K562 (cell line): ENCODE results near the gene PPWD1. TPM values are rescaled to one million over a fixed set of nuclear protein-coding genes. Genes with fewer than 3 reads are reported as not detected.
A peak's percentile ranks its signal among the peaks of the same experiment; 100 is the strongest.

ENCODE experiments used
- BRD9 ChIP-seq: fragments of 450-650 bp; IDR thresholded peaks from 2 replicates; pipeline ENCODE4 v1.6.1; 2018; ENCODE audit warnings: low read depth; ENCODE audit not compliant: partially characterized antibody
- CHD4 ChIP-seq: fragments of 200-600 bp; sonication (generic); IDR thresholded peaks from 3 replicates; pipeline ENCODE4 v1.6.1; 2012; ENCODE audit warnings: low read depth, mild to moderate bottlenecking, mixed read lengths, low read length, inconsistent platforms; ENCODE audit not compliant: insufficient read depth, insufficient replicate concordance, poor library complexity, severe bottlenecking
- JUNB ChIP-seq: fragments of 450-650 bp; formaldehyde crosslinking; conservative IDR thresholded peaks from 2 replicates; pipeline ENCODE4 v1.4.0; 2020; ENCODE audit warnings: mild to moderate bottlenecking
- KAT8 ChIP-seq: fragments of 450-650 bp; IDR thresholded peaks from 2 replicates; pipeline ENCODE4 v1.6.1; 2016; ENCODE audit warnings: low read depth, mild to moderate bottlenecking
- KLF6 ChIP-seq: fragments of 250-450 bp; sonication (Bioruptor Pico); IDR thresholded peaks from 2 replicates; pipeline ENCODE4 v1.4.0; 2020; ENCODE audit warnings: mild to moderate bottlenecking, moderate library complexity, borderline replicate concordance
- MAZ ChIP-seq, 2 experiments: fragments of 450-650 bp in 1 of 2; sonication (generic) in 1 of 2; formaldehyde crosslinking; IDR thresholded peaks in 1 of 2; conservative IDR thresholded peaks in 1 of 2; 2 replicates each; pipeline versions ENCODE4 v1.4.0 to v1.5.0; 2020; ENCODE audit warnings: mild to moderate bottlenecking in 1 of 2, missing genetic modification reagents in 1 of 2
- PCBP1 ChIP-seq: fragments of 200-400 bp; formaldehyde crosslinking; IDR thresholded peaks from 2 replicates; pipeline ENCODE4 v1.6.1; 2018; ENCODE audit warnings: mild to moderate bottlenecking, low read depth, low read length; ENCODE audit not compliant: poor library complexity, severe bottlenecking
- PRMT5 ChIP-seq: sonication (generic); formaldehyde crosslinking; IDR thresholded peaks from 2 replicates; pipeline ENCODE4 v1.5.0; 2020; ENCODE audit warnings: missing genetic modification reagents
- RHOXF2B ChIP-seq: fragments of 250-450 bp; sonication (Bioruptor Pico); conservative IDR thresholded peaks from 2 replicates; pipeline ENCODE4 v1.5.1; 2021
- SMAD2 ChIP-seq: fragments of 150-350 bp; IDR thresholded peaks from 2 replicates; pipeline ENCODE4 v1.6.1; 2014; ENCODE audit warnings: low read depth, mild to moderate bottlenecking, low read length
- SRSF7 ChIP-seq: fragments of 200-400 bp; formaldehyde crosslinking; optimal IDR thresholded peaks from 2 replicates; pipeline ENCODE3; 2017; ENCODE audit warnings: mild to moderate bottlenecking, low read depth, low read length
- ZBTB5 ChIP-seq: fragments of 450-650 bp; IDR thresholded peaks from 2 replicates; pipeline ENCODE4 v1.6.1; 2017; ENCODE audit warnings: antibody characterized with exemption
- ZNF507 ChIP-seq: conservative IDR thresholded peaks from 2 replicates; pipeline ENCODE4 v1.6.1; 2017; ENCODE audit warnings: missing genetic modification characterization, missing compliant biosample characterization
- ZNF512 ChIP-seq: IDR thresholded peaks from 2 replicates; pipeline ENCODE4 v1.6.1; 2016; ENCODE audit warnings: missing genetic modification characterization, missing compliant biosample characterization
- ZNF696 ChIP-seq: fragments of 250-450 bp; sonication (Bioruptor Pico); conservative IDR thresholded peaks from 2 replicates; pipeline ENCODE4 v1.4.0; 2020; ENCODE audit warnings: mild to moderate bottlenecking, moderate library complexity
- ZNF75A ChIP-seq: fragments of 450-650 bp; formaldehyde crosslinking; IDR thresholded peaks from 2 replicates; pipeline ENCODE4 v1.4.0; 2020; ENCODE audit warnings: mild to moderate bottlenecking
- polyA plus RNA-seq, 8 experiments: library from polyadenylated mRNA; depleted of rRNA in 4 of 8; stranded (reverse) in 5 of 8; unstranded in 3 of 8; fragments of >200 nt; fragmentation: Nextera tagmentation in 2 of 8; fragmentation: Illumina TruSeq in 1 of 8; extraction: Ambion mirVana in 2 of 8; extraction: Trizol in 1 of 8; gene quantifications; 2 replicates each; pipeline versions ENCODE4 v1.2.1 to v1.2.3, GENCODE V29; 2011 to 2014; ENCODE audit warnings: inconsistent platforms in 1 of 8, missing spikeins in 1 of 8
- total RNA-seq, 7 experiments: library from RNA; depleted of rRNA in 6 of 7; stranded (reverse); fragments of >200 nt in 6 of 7; fragmentation: Illumina TruSeq in 2 of 7; extraction: Trizol in 2 of 7; gene quantifications; 2 replicates each; pipeline versions ENCODE4 v1.2.1 to v1.2.3, GENCODE V29; 2011 to 2021; ENCODE audit warnings: low replicate concordance in 1 of 7
- TF ChIP-seq, protein P1 (sequence below): fragments of 450-650 bp; IDR thresholded peaks from 2 replicates; pipeline ENCODE4 v1.6.1; 2016
- TF ChIP-seq, protein P2 (sequence below): fragments of 250-450 bp; sonication (Bioruptor Pico); IDR thresholded peaks from 2 replicates; pipeline ENCODE4 v1.8.0; 2021; ENCODE audit warnings: borderline replicate concordance, mild to moderate bottlenecking, moderate library complexity; ENCODE audit not compliant: poor library complexity, severe bottlenecking
- TF ChIP-seq, protein P3 (sequence below): IDR thresholded peaks from 2 replicates; pipeline ENCODE4 v1.6.1; 2011; ENCODE audit warnings: borderline replicate concordance, low read depth, mild to moderate bottlenecking, moderate library complexity, low read length; ENCODE audit not compliant: insufficient read depth, poor library complexity, severe bottlenecking

The PPWD1 gene
- total and polyA plus RNA-seq, 9 of the 15 experiments (the other 6 are each of a cell fraction or from before 2014, with no cell fraction given) = 24.1 to 89.2 (median 51.4) TPM

DNA sequence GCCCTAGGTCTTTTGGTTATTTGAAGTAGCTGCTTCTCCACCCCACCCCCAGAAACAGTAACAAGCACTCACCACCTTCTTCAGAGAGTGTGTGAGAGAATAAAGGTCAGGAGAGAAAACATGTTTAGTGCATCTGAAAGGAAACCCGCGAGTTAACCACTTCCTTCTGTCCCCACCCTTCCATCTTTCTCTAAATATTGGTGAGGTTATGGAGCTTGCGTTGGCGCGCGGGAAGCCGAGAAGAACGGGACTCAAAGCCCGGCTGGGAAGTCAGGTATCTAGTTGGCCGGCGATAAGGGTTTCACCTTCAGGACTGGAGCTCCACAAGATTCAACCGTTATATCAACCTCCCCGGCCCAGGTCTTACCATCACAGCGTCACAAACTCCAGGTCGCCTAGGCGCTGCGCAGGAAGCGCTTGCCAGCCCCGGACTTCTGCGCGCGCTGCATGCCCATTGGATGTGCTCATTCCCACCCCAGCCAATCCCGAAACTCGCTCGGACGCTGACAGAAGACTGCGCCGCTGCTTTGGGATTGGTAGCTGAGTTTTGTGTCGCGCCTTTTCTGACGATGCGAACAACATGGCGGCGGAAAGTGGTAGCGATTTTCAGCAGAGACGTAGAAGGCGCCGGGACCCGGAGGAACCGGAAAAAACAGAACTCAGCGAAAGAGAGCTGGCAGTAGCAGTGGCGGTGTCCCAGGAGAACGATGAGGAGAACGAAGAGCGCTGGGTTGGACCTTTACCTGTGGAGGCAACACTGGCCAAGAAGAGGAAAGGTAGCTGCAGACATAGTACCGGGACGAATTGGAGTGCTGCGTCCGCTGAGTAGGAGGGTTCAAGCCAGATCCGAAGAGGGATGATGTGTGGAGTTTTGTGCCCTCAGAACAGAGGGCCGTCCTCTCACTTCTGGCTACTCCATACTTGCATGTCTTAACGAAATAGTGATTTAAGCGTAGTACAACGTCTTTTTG lies at the start of gene PPWD1, which contains the start of gene CENPK (continued):
- TF ChIP-seq, protein P1, sequence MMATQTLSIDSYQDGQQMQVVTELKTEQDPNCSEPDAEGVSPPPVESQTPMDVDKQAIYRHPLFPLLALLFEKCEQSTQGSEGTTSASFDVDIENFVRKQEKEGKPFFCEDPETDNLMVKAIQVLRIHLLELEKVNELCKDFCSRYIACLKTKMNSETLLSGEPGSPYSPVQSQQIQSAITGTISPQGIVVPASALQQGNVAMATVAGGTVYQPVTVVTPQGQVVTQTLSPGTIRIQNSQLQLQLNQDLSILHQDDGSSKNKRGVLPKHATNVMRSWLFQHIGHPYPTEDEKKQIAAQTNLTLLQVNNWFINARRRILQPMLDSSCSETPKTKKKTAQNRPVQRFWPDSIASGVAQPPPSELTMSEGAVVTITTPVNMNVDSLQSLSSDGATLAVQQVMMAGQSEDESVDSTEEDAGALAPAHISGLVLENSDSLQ = peak; percentile 53
- no peak for TF ChIP-seq ZNF696 (CRISPR knock-in tag)
- no peak for TF ChIP-seq ZNF512 (tag)
- TF ChIP-seq PCBP1 = no peak
- TF ChIP-seq KAT8 = no peak
- no peak for TF ChIP-seq KLF6 (CRISPR knock-in tag)
- TF ChIP-seq ZNF75A (CRISPR knock-in tag) = no peak
- TF ChIP-seq ZBTB5 = no peak
- no peak for TF ChIP-seq RHOXF2B (CRISPR knock-in tag)
- no peak for TF ChIP-seq JUNB (CRISPR knock-in tag)
- TF ChIP-seq CHD4 = no peak
- TF ChIP-seq ZNF507 (tag) = no peak
- TF ChIP-seq, protein P2, sequence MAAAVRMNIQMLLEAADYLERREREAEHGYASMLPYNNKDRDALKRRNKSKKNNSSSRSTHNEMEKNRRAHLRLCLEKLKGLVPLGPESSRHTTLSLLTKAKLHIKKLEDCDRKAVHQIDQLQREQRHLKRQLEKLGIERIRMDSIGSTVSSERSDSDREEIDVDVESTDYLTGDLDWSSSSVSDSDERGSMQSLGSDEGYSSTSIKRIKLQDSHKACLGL (CRISPR knock-in tag) = no peak
- TF ChIP-seq SMAD2 = no peak
- peak; percentile 43 for TF ChIP-seq BRD9
- TF ChIP-seq SRSF7 = no peak
- no peak for TF ChIP-seq PRMT5
- 0 out of 4 replicates have a peak, but pooled peaks of 1 of the 2 experiments have one; percentile 24 for TF ChIP-seq MAZ (CRISPR knock-in tag; conservative IDR thresholded peaks at IDR 0.05 in 1 of 2, IDR thresholded peaks at IDR 0.05 in 1 of 2)
- TF ChIP-seq, protein P3, sequence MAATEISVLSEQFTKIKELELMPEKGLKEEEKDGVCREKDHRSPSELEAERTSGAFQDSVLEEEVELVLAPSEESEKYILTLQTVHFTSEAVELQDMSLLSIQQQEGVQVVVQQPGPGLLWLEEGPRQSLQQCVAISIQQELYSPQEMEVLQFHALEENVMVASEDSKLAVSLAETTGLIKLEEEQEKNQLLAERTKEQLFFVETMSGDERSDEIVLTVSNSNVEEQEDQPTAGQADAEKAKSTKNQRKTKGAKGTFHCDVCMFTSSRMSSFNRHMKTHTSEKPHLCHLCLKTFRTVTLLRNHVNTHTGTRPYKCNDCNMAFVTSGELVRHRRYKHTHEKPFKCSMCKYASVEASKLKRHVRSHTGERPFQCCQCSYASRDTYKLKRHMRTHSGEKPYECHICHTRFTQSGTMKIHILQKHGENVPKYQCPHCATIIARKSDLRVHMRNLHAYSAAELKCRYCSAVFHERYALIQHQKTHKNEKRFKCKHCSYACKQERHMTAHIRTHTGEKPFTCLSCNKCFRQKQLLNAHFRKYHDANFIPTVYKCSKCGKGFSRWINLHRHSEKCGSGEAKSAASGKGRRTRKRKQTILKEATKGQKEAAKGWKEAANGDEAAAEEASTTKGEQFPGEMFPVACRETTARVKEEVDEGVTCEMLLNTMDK = no peak
